ENCODE results near the gene KNCN. TPM values are rescaled to one million over a fixed set of nuclear protein-coding genes. Genes with fewer than 3 reads are reported as not detected.

Gene KNCN
- total and polyA plus RNA-seq, 12 donors = 0.07 to 0.40 (median 0.24) TPM; not detected in 9

- H3K27ac ChIP-seq = no peak overlapping the region
- H3K4me1 ChIP-seq (replicated peaks in 1 of 2) = peaks cover 0 to 7% of the 10 kb centered on the region in 2 donors
- TF ChIP-seq CTCF (IDR thresholded peaks at IDR 0.05) (no peak), POLR2A (IDR thresholded peaks at IDR 0.05) (no peak)
- 68 to 86% (median 77%) methylated on average over 5 to 6 of the region's 6 CpGs for WGBS, 4 donors
- no peak overlapping the region for H3K4me3 ChIP-seq
- intact Hi-C loops (cut with DNase I) = no loop called here
- peaks cover 0 to 53% of the 10 kb centered on the region in 2 donors for H3K36me3 ChIP-seq (replicated peaks in 1 of 2)
- no peaks in the 10 kb centered on the region for H3K27me3 ChIP-seq
- peak in 2 of 7 donors; percentile 37 to 38 for DNase-seq
- no peaks in the 10 kb centered on the region for H3K9me3 ChIP-seq (replicated peaks in 1 of 3)
These were observed 25.1 kb upstream of the KNCN start for GRCh38 chr1:46576596-46576995.

- Histone ChIP-seq H3K36me3 (replicated peaks in 1 of 2) (peaks cover 0 to 53% of the 10 kb centered on the region in 2 donors), H3K4me3 (no peak overlapping the region)
- TF ChIP-seq POLR2A (IDR thresholded peaks at IDR 0.05) (no peak), CTCF (IDR thresholded peaks at IDR 0.05) (no peak)
These were observed 24.3 kb upstream of the KNCN start for GRCh38 chr1:46575778-46576177.

GRCh38 chr1:46575300-46575699 is 23.9 kb upstream of the KNCN start:
- Histone ChIP-seq H3K36me3 (replicated peaks in 1 of 2) (peaks cover 0 to 51% of the 10 kb centered on the region in 2 donors), H3K27ac (no peak overlapping the region), H3K9me3 (replicated peaks in 1 of 3) (no peaks in the 10 kb centered on the region), H3K4me1 (replicated peaks in 1 of 2) (no peaks in the 10 kb centered on the region), H3K27me3 (no peaks in the 10 kb centered on the region), H3K4me3 (no peak overlapping the region)
- intact Hi-C loops (cut with DNase I) = no loop called here
- 74 to 89% (median 82%) methylated on average over 12 of the region's 12 CpGs for WGBS, 4 donors
- no peak for TF ChIP-seq POLR2A (IDR thresholded peaks at IDR 0.05)
- DNase-seq = no peak

More at GRCh38 chr1:46575778-46576177, 24.3 kb upstream of the KNCN start:
- intact Hi-C loops (cut with DNase I) = no loop called here
- no peaks in the 10 kb centered on the region for H3K9me3 ChIP-seq (replicated peaks in 1 of 3)
- no peak for DNase-seq
- WGBS, 4 donors = 89 to 95% (median 92%) methylated on average over 2 to 3 of the region's 3 CpGs
- H3K27ac ChIP-seq = no peak overlapping the region
- no peaks in the 10 kb centered on the region for H3K27me3 ChIP-seq
- H3K4me1 ChIP-seq (replicated peaks in 1 of 2) = peaks cover 0 to 2% of the 10 kb centered on the region in 2 donors

- Histone ChIP-seq H3K27me3 (no peaks in the 10 kb centered on the region), H3K4me3 (no peak overlapping the region), H3K27ac (no peak overlapping the region), H3K4me1 (replicated peaks in 1 of 2) (no peaks in the 10 kb centered on the region), H3K9me3 (replicated peaks in 1 of 3) (no peaks in the 10 kb centered on the region), H3K36me3 (replicated peaks in 1 of 2) (peaks cover 0 to 36% of the 10 kb centered on the region in 2 donors)
- DNase-seq = no peak
- TF ChIP-seq POLR2A (IDR thresholded peaks at IDR 0.05) (no peak), CTCF (IDR thresholded peaks at IDR 0.05) (no peak)
- intact Hi-C loops (cut with DNase I) = no loop called here
- WGBS, 4 donors = 94 to 98% (median 95%) methylated on average over 6 of the region's 6 CpGs
These were observed 20.3 kb upstream of the KNCN start for GRCh38 chr1:46571691-46572225.
